GM10847 (cell line): ENCODE data around the gene SENP3.

Source experiments
- POLR2A ChIP-seq: IDR thresholded peaks from 2 replicates; pipeline ENCODE4 v1.6.1; 2011; ENCODE audit not compliant: insufficient read length; ENCODE audit errors: extremely low read depth

The SENP3 gene

DNA sequence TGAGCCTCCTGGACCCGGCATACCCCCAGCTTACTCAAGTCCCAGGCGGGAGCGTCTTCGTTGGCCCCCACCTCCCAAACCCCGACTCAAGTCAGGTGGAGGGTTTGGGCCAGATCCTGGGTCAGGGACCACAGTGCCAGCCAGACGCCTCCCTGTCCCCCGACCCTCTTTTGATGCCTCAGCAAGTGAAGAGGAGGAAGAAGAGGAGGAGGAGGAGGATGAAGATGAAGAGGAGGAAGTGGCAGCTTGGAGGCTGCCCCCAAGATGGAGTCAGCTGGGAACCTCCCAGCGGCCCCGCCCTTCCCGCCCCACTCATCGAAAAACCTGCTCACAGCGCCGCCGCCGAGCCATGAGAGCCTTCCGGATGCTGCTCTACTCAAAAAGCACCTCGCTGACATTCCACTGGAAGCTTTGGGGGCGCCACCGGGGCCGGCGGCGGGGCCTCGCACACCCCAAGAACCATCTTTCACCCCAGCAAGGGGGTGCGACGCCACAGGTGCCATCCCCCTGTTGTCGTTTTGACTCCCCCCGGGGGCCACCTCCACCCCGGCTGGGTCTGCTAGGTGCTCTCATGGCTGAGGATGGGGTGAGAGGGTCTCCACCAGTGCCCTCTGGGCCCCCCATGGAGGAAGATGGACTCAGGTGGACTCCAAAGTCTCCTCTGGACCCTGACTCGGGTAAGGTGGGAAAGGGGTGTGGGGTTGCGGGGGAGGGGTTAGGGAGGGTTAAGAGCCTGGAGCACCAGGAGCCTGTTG lies 1.6 kb downstream of the SENP3 start:
- TF ChIP-seq POLR2A = no peak

DNA sequence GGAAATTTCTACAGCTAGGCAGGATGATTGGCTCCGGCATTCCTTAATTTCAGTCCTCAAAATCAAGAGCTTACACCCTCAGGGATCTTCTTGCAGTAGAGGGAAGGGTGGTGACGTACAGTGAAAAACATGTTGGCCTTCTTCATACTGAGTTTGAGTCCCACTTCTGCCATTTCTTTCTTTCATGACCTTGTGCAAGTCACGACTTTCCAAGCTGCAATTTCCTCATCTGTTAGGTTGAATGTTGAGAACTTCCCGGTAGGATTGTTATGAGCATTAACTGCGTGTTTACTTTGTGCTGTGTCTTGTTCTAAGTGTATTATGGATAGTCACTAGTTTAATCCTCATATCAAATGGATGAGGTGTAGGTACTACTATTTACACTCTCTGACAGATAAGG lies 7.9 kb downstream of the SENP3 start:
- no peak for TF ChIP-seq POLR2A

DNA sequence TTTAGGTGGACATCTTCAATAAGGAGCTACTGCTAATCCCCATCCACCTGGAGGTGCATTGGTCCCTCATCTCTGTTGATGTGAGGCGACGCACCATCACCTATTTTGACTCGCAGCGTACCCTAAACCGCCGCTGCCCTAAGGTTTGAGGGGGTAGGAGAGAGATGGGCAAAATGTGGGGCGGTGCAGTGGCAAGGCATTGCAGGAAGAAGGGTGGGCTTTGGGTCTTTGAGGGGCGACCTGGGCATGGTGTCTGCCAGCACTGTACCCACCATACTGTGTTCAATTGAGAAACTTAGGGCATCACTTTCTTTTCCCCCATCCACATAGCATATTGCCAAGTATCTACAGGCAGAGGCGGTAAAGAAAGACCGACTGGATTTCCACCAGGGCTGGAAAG lies 8.6 kb downstream of the SENP3 start:
- no peak for TF ChIP-seq POLR2A

DNA sequence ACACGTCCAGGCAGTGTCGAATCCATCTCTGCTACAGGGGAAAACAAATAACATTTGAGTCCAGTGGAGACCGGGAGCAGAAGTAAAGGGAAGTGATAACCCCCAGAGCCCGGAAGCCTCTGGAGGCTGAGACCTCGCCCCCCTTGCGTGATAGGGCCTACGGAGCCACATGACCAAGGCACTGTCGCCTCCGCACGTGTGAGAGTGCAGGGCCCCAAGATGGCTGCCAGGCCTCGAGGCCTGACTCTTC lies 10.5 kb downstream of the SENP3 start:
- TF ChIP-seq POLR2A = no peak

DNA sequence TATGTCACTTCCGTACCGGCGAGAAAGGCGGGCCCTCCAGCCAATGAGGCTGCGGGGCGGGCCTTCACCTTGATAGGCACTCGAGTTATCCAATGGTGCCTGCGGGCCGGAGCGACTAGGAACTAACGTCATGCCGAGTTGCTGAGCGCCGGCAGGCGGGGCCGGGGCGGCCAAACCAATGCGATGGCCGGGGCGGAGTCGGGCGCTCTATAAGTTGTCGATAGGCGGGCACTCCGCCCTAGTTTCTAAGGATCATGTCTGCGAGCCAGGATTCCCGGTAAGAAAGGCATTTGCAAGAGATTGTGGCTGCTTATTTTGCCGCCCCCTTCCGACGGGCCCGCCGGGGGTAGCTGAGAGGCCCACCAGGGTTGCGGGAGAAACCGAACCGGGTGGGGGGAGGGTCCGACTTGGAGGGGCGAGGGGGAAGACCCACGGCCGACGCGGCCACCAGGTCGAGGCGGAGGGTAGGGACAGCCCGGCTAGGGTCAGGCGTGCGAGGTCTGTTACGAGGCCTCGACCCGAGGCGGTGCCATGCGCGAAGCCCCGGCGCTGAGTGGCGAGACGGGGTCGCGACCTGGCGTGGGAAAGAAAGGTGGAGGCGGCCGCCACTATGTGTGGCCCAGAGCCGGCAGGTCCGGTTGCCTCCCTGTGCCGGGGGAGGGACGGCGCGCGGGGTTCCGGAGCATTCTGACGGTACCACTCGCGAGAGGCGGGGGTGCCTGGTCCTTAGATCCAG lies 11.0 kb downstream of the SENP3 start:
- TF ChIP-seq POLR2A = peak; percentile 99

DNA sequence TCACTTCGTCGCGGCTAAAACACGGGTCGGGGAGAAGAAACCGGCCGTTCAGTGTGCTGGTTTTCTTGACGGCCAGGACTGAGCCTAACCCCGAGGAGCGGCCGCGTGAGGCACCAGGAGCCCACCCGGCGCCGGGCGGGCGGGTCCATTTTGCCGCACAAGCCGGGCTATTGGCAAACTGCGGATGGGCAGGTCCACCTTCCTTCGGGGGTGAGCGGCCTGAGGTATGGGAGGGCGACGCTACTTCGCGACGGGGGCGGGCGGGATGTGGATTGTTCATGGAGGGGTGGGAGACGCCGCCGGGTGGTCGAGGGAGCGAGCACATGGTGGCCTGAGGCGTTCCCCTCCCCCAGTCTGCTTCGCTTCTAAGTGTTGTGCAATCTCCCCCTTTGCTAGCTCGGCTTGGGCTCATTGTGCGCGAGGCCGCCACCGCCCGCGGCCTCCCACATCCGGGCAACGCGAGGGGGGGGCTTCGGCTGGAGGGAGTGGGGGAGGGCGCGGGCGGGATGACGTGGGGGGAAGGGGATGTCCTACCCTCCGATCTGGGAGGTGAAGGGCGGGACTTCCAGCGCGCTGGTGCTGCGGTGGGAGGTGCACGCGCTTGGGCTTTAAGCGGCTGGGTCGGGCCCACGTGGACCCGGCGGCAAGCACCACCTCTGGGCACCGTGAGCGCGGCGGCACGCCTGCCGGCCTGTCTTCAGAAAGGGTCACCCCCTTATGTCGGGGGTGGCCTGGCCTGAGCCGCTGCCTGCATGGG lies 11.8 kb downstream of the SENP3 start:
- peak; percentile 21 for TF ChIP-seq POLR2A

DNA sequence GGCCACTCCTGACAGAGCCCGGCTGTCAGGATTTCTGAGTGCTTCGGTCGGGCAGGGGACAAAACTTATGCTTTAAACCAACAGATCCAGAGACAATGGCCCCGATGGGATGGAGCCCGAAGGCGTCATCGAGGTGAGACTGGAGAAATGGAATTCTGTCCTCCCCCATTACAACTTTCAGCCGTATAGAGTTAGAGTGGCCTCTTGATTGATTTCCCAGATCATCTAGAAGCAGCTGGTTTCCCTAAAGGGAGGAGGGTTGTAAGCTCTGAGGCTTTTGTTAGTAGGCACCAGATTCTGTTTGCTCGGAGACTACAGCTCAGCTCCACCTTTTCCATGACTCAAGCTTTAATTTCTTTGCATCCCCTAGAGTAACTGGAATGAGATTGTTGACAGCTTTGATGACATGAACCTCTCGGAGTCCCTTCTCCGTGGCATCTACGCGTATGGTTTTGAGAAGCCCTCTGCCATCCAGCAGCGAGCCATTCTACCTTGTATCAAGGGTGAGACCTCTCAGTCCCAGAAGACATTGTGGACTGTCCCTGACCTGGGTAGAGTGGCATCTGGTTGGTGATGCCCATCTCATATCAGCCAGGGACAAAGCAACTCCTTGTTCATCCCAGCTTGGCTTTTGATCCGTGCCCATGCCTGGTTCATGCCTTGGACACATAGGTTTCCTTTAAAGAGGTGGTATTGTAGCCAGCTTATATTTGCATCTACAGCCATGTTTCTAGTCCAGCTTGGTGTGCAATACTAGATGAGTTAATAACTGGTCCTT lies 12.6 kb downstream of the SENP3 start:
- no peak for TF ChIP-seq POLR2A

DNA sequence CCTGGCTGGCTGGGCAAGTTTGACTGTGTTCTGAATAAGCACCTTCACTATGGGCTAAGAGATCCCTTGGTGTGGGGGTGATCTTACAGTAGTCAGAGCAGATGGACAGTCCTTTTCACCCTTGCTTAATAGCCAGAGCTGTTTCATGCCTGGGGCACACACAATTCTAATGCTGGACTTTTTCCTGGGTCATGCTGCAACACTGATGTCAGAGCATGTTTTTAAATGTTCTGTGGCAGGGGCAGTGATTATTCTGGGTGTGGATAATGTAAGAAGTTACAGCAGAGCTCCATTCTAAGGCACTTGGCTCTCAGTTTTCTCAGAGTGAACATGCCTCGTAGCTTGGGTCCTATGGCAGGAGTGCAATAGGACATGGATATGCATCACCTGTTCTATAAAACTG lies 13.8 kb downstream of the SENP3 start:
- no peak for TF ChIP-seq POLR2A

DNA sequence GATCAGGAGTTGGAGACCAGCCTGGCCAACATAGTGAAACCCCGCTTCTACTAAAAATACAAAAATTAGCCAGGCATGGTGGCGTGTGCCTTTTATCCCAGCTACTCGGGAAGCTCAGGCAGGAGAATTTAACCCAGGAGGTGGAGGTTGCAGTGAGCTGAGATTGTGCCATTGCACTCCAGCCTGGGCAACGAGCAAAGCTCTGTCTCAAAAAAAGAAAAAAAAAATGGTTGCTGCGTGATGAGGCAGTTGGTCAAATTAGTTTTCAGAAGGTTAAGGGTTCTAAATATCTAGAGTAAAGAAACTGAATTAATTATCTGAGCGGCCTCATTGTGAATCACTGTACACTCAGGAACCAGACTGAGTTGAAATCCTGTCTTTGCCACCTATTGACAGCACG lies 14.2 kb downstream of the SENP3 start:
- TF ChIP-seq POLR2A = no peak

DNA sequence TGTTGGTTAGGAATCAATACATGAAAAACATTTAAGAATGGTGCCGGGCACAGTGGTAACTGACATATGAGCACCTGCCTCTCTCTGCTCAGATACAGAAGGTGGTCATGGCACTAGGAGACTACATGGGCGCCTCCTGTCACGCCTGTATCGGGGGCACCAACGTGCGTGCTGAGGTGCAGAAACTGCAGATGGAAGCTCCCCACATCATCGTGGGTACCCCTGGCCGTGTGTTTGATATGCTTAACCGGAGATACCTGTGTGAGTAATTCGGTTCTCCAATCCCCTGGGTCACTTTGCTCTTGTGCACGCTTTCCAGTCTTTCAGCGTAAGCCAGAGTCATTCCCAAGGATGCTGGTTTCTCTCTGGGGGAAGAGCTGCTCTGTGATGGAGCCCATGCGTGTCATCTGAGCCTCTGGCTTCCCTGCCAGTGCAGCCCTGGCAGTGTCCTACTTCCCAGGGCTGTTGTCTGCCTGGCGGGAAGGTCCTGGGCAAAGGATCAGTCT lies 14.8 kb downstream of the SENP3 start:
- TF ChIP-seq POLR2A = no peak

DNA sequence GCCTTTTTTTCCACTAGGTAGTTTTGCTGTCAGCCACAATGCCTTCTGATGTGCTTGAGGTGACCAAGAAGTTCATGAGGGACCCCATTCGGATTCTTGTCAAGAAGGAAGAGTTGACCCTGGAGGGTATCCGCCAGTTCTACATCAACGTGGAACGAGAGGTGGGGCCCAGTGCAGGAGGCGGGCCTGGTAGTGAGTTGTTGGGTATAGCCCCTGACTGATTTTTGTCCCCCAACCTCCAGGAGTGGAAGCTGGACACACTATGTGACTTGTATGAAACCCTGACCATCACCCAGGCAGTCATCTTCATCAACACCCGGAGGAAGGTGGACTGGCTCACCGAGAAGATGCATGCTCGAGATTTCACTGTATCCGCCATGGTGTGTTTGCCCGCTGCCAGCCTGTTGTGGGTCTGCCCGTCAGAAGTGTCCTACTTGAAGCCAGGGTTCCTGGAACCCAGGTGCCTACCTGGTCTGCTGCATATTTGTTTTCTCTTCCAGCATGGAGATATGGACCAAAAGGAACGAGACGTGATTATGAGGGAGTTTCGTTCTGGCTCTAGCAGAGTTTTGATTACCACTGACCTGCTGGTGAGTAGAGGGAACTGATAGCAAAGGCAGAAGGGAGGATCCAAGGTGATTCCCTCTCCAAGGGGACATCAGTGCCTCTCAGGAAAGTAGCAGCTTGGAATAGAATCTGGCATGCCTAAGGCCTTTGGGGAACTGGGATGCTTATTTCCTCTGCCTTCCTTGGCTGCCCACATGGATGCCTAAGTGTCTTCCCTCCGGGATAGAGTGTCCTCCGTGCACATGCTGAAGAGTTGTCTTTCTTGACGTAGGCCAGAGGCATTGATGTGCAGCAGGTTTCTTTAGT lies 15.8 kb downstream of the SENP3 start:
- TF ChIP-seq POLR2A = no peak

DNA sequence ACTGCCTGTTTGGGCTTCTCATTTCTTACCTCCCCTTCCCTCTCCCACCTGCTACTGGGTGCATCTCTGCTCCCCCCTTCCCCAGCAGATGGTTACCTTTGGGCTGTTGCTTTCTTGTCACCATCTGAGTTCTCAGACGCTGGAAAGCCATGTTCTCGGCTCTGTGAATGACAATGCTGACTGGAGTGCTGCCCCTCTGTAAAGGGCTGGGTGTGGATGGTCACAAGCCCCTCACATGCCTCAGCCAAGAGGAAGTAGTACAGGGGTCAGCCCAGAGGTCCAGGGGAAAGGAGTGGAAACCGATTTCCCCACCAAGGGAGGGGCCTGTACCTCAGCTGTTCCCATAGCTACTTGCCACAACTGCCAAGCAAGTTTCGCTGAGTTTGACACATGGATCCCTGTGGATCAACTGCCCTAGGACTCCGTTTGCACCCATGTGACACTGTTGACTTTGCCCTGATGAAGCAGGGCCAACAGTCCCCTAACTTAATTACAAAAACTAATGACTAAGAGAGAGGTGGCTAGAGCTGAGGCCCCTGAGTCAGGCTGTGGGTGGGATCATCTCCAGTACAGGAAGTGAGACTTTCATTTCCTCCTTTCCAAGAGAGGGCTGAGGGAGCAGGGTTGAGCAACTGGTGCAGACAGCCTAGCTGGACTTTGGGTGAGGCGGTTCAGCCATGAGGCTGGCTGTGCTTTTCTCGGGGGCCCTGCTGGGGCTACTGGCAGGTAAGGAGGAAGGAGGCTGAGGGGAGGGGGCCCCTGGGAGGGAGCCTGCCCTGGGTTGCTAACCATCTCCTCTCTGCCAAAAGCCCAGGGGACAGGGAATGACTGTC lies 17.5 kb downstream of the SENP3 start, which contains the start of gene CD68:
TSS of gene CD68 (plus strand) at position 638 of the 833 bp plus-strand sequence. CDS start at position 678, 40 bp downstream.
- peak; percentile 42 for TF ChIP-seq POLR2A

DNA sequence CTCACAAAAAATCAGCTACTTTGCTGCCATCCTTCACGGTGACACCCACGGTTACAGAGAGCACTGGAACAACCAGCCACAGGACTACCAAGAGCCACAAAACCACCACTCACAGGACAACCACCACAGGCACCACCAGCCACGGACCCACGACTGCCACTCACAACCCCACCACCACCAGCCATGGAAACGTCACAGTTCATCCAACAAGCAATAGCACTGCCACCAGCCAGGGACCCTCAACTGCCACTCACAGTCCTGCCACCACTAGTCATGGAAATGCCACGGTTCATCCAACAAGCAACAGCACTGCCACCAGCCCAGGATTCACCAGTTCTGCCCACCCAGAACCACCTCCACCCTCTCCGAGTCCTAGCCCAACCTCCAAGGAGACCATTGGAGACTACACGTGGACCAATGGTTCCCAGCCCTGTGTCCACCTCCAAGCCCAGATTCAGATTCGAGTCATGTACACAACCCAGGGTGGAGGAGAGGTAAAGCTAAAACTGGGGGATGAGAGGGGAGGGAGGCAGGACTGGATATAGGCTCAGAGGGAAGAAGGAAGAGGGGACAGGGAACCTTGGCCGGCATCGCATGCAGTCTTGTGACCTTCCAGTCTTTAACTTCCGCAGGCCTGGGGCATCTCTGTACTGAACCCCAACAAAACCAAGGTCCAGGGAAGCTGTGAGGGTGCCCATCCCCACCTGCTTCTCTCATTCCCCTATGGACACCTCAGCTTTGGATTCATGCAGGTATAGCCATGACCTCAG lies 18.3 kb downstream of the SENP3 start:
- no peak for TF ChIP-seq POLR2A
